Ishikawa (cell line): ENCODE measurements around the gene THADA.

Experiments
- CEBPB ChIP-seq: IDR thresholded peaks from 2 replicates; pipeline ENCODE4 v1.6.1; 2012
- CREB1 ChIP-seq: IDR thresholded peaks from 2 replicates; pipeline ENCODE4 v1.6.1; 2012; ENCODE audit warnings: low read depth
- EGR1 ChIP-seq: IDR thresholded peaks from 2 replicates; pipeline ENCODE4 v1.6.1; 2012
- EP300 ChIP-seq: IDR thresholded peaks from 2 replicates; pipeline ENCODE4 v1.6.1; 2012; ENCODE audit warnings: borderline replicate concordance
- FOXM1 ChIP-seq: IDR thresholded peaks from 2 replicates; pipeline ENCODE4 v1.6.1; 2012; ENCODE audit warnings: low read depth, borderline replicate concordance
- MAX ChIP-seq: IDR thresholded peaks from 2 replicates; pipeline ENCODE4 v1.6.1; 2012
- NFIC ChIP-seq: IDR thresholded peaks from 2 replicates; pipeline ENCODE4 v1.6.1; 2012
- RAD21 ChIP-seq: IDR thresholded peaks from 2 replicates; pipeline ENCODE4 v1.6.1; 2012; ENCODE audit warnings: low read depth
- REST ChIP-seq: IDR thresholded peaks from 2 replicates; pipeline ENCODE4 v1.6.1; 2012; ENCODE audit warnings: low read depth, mild to moderate bottlenecking
- TAF1 ChIP-seq: IDR thresholded peaks from 2 replicates; pipeline ENCODE4 v1.6.1; 2012; ENCODE audit warnings: low read depth, mild to moderate bottlenecking
- TCF12 ChIP-seq: IDR thresholded peaks from 2 replicates; pipeline ENCODE4 v1.6.1; 2012; ENCODE audit warnings: low read depth
- YY1 ChIP-seq: IDR thresholded peaks from 2 replicates; pipeline ENCODE4 v1.6.1; 2012; ENCODE audit warnings: low read depth

- no peak for TF ChIP-seq TAF1
- TF ChIP-seq NFIC, result no peak
- TF ChIP-seq CEBPB, result no peak
- no peak for TF ChIP-seq RAD21
- TF ChIP-seq EP300, result no peak
- TF ChIP-seq CREB1, result no peak
- TF ChIP-seq FOXM1, result no peak
- no peak for TF ChIP-seq REST
- no peak for TF ChIP-seq YY1
- no peak for TF ChIP-seq EGR1
- TF ChIP-seq MAX, result no peak
- no peak for TF ChIP-seq TCF12
These were observed 104.7 kb downstream of the THADA start for GRCh38 chr2:43491065-43491639.
